T-helper 22 cell (primary cell): ENCODE measurements around the gene EMILIN3.

Experiments
- DNase-seq: peaks from one replicate; pipeline ENCODE4 v3.0.0-alpha.2; 2020; ENCODE audit warnings: low read depth

EMILIN3 gene

DNA sequence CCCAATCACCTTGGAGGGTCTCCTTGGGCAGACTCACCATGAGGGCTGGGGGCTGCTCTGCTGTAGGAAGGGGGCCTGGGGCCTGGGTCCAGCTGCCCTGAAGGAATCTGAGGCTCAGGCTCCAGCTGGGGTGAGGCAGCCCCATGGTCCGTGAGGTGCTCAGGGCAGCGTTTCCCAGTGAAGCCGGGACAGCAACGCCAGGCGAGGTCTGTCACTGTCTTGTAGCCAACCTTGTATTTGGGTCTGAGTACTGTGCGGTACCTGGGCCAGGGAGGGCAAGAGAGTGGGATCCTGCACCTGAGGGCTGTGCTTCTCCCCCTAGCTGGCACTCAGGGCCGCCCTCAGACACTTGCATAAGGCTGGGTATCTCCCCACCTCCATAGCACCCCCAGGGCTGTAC is 3.0 kb downstream of the EMILIN3 start:
- DNase-seq: no peak

DNA sequence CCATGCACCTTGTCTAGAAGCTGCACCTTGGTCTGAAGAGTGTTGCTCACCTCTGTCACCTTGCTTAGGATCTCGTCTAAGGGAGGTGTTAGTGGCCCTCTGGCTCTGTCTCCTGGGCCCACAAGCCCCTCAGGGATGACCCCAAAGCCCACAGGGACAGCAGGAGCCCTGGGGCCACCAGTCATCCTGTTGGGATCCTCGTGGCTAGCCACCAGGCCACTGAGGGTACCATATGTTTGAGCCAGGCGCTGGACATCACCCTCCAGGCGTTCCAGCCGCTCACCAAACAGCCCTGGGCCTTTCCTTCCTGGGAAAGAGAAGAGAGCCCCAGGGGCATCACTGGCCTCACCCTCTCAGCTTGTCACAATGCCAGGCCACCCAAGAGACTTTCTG is 3.9 kb downstream of the EMILIN3 start:
- no peak for DNase-seq

DNA sequence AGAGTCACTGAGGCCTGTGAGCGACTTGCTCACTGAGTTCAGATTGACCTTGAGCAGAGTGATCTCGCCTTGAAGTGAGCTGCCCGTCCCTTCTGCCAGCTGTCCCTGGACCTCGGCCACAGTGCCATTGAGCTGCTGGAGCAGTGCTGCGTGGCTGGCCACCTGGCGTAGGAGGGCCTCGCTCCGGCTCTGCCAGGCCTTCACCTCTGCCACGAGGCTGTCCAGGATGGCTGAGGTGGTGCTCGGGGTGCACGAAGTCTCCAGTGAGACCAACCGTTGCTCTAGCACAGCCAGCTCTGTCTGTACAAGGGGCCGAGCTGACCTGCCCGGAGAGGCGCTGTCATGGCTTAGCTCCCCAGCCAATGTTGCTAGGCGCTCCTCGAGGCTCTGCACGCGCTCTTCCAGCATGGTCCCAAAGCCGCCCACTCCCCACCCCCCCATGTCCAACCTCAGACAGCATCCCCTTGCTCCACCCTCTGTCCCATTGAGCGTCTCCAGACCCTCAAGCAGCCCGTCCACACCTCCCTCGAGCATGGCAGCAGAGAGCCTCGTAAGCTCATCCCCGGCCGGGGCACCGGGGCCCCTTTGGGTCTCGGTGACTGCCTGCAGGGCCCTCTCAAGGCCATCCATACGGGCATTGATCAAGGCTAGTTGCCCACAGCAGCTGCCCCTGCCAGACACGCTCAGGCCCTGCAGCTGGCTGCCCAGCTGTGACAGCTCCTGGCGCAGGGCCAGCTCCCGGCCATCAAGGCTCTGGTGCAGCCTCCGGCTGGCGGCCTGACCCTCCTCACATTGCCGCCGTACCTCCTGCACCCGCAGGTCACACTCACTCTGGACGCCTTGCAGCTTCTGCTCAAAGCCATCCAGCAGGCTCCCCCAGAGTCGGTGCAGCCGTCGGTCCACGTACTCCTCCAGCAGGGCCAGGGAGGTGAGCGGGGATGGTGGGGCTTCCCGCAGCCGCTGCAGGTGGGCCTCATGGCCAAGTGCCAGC is 4.6 kb downstream of the EMILIN3 start:
- DNase-seq: no peak

- no peak for DNase-seq
Measured at GRCh38 chr20:41360831-41361756, 5.5 kb downstream of the EMILIN3 start.

DNA sequence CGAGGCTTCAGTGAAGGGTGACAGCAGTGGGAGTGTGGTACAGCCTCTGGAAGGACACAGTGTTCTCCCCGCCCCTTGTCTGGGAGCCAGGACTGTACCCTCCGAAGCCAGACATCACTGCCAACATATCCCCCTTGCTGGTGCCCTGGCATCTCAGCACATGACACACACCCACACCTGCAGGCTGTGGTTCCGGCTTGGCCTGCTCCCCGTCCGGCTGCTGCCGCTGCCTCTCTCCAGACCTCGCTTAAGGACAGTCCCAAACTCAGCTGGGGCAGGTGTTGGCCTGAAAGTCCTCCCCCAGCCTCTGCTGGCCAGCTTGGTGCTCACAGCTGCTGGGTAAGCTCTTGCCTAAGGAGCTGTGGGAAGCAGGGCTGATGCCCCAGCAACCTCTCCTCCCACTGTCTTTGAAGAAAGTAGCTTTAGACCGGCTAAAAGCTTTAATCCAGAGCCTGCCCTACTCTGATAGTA is 7.0 kb downstream of the EMILIN3 start:
- no peak for DNase-seq

- no peak for DNase-seq
Measured at GRCh38 chr20:41358717-41359116, 7.9 kb downstream of the EMILIN3 start.

DNA sequence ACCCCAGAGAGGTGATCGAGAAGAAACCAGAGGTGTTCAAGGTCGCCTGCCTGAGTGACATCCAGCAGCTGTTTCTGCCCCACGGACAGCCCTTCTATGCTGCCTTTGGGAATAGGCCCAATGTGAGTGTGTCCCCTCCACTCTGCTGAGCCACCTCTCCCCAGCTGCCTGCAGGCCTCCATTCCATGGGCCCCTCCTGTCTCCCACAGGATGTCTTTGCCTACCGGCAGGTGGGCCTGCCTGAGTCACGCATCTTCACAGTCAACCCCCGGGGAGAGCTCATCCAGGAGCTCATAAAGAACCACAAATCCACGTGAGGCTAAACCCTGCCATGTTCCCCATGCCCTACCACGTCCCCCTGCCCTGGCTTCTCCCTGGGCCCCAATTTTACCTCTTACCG is 8.4 kb downstream of the EMILIN3 start:
- no peak for DNase-seq

DNA sequence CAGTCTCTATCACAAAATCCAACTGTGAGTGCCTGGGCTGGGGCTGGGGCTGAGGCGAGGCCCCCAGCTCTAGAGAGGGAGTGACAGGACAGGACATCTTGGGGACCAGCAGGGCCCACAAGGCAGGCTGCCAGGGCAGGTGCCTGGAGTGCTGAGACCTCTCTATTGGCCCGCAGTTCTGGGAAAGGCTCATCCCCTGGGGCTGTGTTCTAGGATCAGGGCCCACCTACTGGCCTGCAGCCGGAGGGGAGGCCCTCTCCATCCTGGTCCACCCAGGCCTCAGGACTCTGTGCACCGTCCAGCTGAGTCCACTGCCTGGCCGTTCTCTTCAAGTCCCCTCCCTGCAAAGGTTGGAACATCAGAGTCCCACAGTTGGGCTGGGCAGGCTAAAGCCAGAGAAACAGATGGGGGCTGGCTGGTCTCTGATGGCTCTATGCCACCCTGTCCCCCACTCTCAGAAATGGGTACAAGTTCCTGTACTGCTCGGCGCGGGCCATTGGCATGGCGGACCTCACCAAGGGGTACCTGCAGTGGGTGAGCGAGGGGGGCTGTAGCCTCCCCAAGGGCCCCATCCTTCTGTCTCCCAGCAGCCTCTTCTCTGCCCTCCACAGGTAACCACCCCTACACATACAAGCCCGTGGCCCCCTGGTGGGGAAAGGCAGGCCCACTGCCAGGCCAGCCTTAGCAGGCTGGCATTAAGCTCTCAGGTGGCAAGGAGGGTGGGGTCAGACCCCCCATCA is 9.0 kb downstream of the EMILIN3 start:
- no peak for DNase-seq

DNA sequence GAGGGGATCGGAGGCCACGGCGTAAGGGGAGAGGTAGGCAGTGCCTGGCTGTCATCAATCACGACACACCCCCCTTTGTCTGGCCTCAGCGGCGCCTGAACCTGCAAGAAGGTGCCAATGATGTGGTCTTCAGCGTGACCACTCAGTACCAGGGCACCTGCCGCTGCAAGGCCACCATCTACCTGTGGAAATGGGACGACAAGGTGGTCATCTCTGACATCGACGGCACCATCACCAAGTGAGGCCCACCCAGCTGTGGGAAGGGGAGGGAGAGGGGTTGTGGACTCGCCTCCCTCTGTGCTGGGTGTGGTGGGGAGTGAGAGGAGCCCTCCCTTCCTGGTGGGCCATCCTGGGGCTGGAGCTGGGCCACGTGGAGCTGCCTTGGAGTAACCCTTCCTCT is 9.7 kb downstream of the EMILIN3 start:
- no peak for DNase-seq

DNA sequence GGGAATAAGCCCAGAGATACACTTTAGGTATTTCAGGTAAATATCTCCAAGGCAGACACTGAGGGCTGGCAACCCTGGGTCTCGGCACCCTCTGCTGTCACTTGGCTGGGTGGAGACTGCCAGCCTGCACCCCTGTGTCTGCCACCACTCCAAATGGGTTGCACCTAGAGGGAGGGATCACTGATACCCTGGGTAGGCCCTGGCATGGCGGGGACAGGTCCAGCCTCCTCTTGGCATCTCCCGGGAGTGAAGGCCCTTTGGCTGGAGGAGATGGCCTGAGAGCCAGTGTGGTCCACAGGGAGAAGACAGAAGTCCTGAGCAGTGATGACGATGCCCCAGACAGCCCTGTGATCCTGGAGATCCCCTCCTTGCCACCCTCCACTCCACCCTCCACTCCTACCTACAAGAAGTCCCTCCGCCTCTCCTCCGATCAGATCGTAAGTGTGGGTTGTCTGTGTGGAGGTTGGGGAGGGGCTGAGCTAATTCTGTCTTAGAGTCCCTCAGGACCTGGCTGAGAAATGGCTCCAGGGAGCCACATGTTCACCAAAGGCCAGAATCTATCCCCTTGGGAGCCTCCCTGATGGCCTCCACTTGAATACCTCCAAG is 10.9 kb downstream of the EMILIN3 start:
- no peak for DNase-seq

GRCh38 chr20:41355192-41355591 is 11.4 kb downstream of the EMILIN3 start:
- no peak for DNase-seq

DNA sequence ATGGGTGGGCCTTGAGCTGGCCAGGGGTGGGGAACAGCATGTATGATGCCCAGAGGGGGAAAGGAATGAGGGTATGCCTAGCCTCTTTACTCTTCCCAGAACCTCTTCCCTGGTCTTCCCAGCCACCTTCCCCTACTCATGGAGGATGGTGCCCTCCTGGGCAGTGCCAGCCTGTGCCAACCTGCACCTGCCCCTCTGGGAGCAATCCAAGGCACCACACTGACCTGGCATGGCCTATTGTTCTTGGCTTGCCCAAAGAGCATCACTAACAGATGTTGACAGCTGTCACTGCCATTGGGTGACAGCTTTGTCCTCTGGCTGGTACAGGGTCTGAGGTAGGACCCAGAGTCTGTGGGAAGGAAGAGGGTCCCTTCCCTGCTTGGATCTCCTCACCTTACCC is 13.1 kb downstream of the EMILIN3 start:
- DNase-seq: no peak

DNA sequence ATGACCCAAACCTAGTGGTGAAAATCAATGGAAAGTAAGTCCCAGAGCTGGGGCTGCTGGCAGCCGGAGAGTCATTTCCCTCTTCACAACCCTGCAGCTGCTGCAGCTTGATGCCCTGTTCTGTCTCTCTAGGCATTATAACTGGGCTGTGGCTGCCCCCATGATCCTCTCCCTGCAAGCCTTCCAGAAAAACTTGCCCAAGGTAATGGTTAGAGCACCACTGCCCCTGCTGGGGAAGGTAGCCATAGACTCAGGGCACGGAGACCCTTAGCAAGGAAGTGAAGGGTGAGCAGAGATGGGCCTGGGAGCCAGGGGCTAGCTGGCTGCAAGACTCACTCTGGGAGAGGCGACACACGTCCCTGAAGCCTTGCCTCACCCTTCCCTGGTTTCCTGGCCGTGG is 14.0 kb downstream of the EMILIN3 start:
- DNase-seq: no peak

GRCh38 chr20:41352106-41352505 is 14.5 kb downstream of the EMILIN3 start:
- no peak for DNase-seq

DNA sequence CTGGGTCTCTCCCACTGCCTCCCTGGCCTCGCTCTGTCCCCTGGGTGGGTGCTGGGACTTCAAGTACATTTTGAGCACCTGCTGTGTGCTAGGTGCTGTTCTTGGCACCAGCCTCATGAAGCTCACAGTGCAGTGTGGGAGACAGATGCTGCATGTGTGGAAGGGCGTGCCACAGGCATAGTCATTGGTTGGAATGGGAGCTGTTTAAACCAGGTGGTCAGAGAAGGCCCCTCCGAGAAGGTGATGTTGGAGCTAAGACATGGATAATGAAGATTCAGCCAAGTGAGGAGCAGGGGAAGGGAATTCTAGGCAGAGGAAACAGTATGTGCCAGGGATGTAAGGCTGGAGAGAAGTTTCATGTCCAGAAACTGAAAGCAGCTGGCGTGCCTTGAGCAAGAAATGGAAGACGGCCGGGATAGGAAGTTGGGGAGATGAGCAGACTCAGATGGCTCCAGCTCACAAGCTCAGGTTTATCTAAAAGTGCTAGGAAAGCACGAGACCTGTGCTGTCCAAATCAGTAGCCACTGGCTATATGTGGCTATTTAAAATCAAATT is 16.1 kb downstream of the EMILIN3 start:
- no peak for DNase-seq

- no peak for DNase-seq
Measured at GRCh38 chr20:41349943-41350342, 16.7 kb downstream of the EMILIN3 start.

- no peak for DNase-seq
Measured at GRCh38 chr20:41349266-41349665, 17.4 kb downstream of the EMILIN3 start.

GRCh38 chr20:41348430-41349172 is 18.0 kb downstream of the EMILIN3 start:
- DNase-seq: no peak

DNA sequence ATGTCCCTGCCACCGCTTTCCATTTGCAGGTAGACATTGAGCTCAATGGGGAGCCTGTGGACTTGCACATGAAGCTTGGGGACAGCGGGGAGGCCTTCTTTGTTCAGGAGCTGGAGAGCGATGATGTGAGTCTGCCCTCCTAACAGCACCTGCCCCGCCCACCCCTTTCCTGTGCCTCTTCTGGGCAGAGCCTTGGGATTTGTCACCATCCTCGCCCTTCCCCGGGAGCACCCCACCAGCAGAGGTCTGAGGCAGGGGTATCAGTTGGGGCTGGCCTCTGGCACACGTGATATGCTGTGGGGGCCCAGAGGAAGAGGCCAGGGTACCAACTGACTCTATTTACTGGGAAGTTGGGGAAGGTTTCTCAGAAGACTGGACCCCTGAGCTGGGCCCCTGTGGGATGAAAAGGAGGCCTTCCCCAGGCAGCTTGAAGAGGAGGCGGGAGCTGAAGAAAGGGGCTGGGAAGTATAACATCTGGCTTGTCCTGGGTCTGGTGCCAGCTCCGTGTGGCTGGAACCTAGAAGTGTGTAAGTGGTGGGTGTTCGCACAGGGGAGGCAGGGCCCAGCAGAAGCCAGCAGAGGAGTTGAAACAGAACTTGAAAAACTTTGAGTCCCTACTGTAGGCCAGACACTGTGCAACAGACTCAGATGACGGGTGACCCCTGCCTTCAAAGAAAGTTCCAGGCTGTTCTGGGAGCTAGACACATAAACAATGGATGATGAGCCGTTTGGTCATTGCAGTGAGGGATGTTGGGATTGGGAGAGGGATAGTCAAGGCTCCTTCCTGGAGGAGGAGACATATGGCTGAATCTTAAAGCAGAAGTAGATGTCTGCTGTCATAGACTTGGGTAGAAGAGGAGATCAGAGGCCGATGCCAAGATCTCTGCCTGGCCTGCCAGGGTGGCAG is 18.8 kb downstream of the EMILIN3 start:
- DNase-seq: no peak

DNA sequence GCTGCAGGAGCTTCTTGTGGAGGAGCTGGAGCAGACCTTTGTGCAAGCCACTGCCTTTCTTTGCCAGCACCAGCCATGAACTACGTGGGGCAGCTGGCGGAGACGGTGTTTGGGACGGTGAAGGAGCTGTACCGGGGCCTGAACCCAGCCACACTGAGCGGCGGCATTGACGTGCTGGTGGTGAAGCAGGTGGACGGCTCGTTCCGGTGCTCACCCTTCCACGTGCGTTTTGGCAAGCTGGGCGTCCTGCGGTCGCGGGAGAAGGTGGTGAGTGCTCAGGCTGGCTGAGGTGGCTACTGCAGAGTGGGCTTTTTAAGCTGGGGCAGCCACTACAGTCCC is 20.9 kb downstream of the EMILIN3 start:
- DNase-seq: no peak
